Neuronal stem cell (in vitro differentiated cells): Measurements from ENCODE around the gene MAP3K4.
"Not testable (repeated sequence)": the region's sequence is repeated elsewhere in the genome, so short reads cannot be mapped to it uniquely, and the experiment has no call there.

Experiments used
- DNase-seq: peaks from one replicate; pipeline ENCODE4 v3.0.0-alpha.2; 2013; ENCODE audit warnings: low spot score
- H2AFZ ChIP-seq: one replicate; pipeline ENCODE4 v1.6.1; 2013; ENCODE audit warnings: mild to moderate bottlenecking, low read length, inconsistent platforms
- H2AK5ac ChIP-seq: 2 replicates; pipeline ENCODE4 v1.6.1; 2013; ENCODE audit warnings: low read depth, mild to moderate bottlenecking, inconsistent platforms, low read length, moderate library complexity, mixed read lengths
- H2BK120ac ChIP-seq: 2 replicates; pipeline ENCODE4 v1.6.1; 2013; ENCODE audit warnings: low read depth, mild to moderate bottlenecking, inconsistent platforms, low read length, moderate library complexity, mixed read lengths
- H2BK12ac ChIP-seq: one replicate; pipeline ENCODE4 v1.6.1; 2013; ENCODE audit warnings: low read length, inconsistent platforms
- H2BK15ac ChIP-seq: 2 replicates; pipeline ENCODE4 v1.6.1; 2013; ENCODE audit warnings: mild to moderate bottlenecking, low read length, inconsistent platforms, mixed read lengths
- H2BK5ac ChIP-seq: one replicate; pipeline ENCODE4 v1.6.1; 2013; ENCODE audit warnings: inconsistent platforms, mild to moderate bottlenecking, low read length, moderate library complexity
- H3K14ac ChIP-seq: one replicate; pipeline ENCODE4 v1.6.1; 2013; ENCODE audit warnings: low read length, inconsistent platforms
- H3K18ac ChIP-seq: 2 replicates; pipeline ENCODE4 v1.6.1; 2013; ENCODE audit warnings: low read length, inconsistent platforms
- H3K23ac ChIP-seq: 2 replicates; pipeline ENCODE4 v1.6.1; 2013; ENCODE audit warnings: low read depth, mild to moderate bottlenecking, mixed read lengths, low read length, inconsistent platforms; ENCODE audit not compliant: poor library complexity
- H3K27ac ChIP-seq: replicated peaks from 3 replicates; pipeline ENCODE4 v1.5.1; 2013; ENCODE audit warnings: low read length, inconsistent platforms
- H3K27me3 ChIP-seq, 3 experiments: 2 replicates each; pipeline ENCODE4 v1.6.1; 2013; ENCODE audit warnings: low read length in 3 of 3, mild to moderate bottlenecking in 2 of 3, inconsistent platforms in 1 of 3, low read depth in 1 of 3, mixed read lengths in 1 of 3, moderate library complexity in 1 of 3; ENCODE audit not compliant: control insufficient read depth in 3 of 3, insufficient read depth in 3 of 3
- H3K36me3 ChIP-seq, 2 donors: replicated peaks in 1 of 2; 2 replicates each; pipeline ENCODE4 v1.6.1; 2013; ENCODE audit warnings: low read length in 2 of 2; ENCODE audit not compliant: control insufficient read depth in 2 of 2, insufficient read depth in 2 of 2
- H3K4ac ChIP-seq: 2 replicates; pipeline ENCODE4 v1.6.1; 2013; ENCODE audit warnings: inconsistent platforms, mild to moderate bottlenecking, low read length, moderate library complexity
- H3K4me1 ChIP-seq, 2 donors: 1 replicate in 1 of 2; 2 replicates in 1 of 2; pipeline ENCODE4 v1.6.1; 2013; ENCODE audit warnings: low read length in 2 of 2, low read depth in 1 of 2; ENCODE audit not compliant: control insufficient read depth in 2 of 2, insufficient read depth in 1 of 2
- H3K4me2 ChIP-seq: one replicate; pipeline ENCODE4 v1.6.1; 2013; ENCODE audit warnings: mild to moderate bottlenecking, low read length, inconsistent platforms; ENCODE audit not compliant: insufficient read depth, poor library complexity, severe bottlenecking
- H3K4me3 ChIP-seq, 2 donors: 2 replicates each; pipeline ENCODE4 v1.5.1; 2013; ENCODE audit warnings: low read length in 2 of 2, mild to moderate bottlenecking in 2 of 2, inconsistent platforms in 1 of 2, moderate library complexity in 1 of 2
- H3K79me1 ChIP-seq: one replicate; pipeline ENCODE4 v1.6.1; 2013; ENCODE audit warnings: low read depth, mild to moderate bottlenecking, inconsistent platforms, low read length, moderate library complexity
- H3K9ac ChIP-seq: one replicate; pipeline ENCODE4 v1.6.1; 2013; ENCODE audit warnings: mild to moderate bottlenecking, low read depth, low read length, inconsistent platforms; ENCODE audit not compliant: poor library complexity
- H3K9me3 ChIP-seq, 2 donors: replicated peaks in 1 of 2; 2 replicates each; pipeline versions ENCODE3 to v1.6.1; 2013; ENCODE audit warnings: low read length in 2 of 2, mild to moderate bottlenecking in 2 of 2, inconsistent platforms in 1 of 2, low read depth in 1 of 2, mixed read lengths in 1 of 2, moderate library complexity in 1 of 2; ENCODE audit not compliant: control insufficient read depth in 2 of 2, insufficient read depth in 1 of 2
- H4K8ac ChIP-seq: one replicate; pipeline ENCODE4 v1.6.1; 2013; ENCODE audit warnings: low read depth, mild to moderate bottlenecking, inconsistent platforms, low read length, moderate library complexity
- H4K91ac ChIP-seq: one replicate; pipeline ENCODE4 v1.6.1; 2013; ENCODE audit warnings: low read length, low read depth, mild to moderate bottlenecking, inconsistent platforms; ENCODE audit not compliant: poor library complexity
- WGBS, 2 donors: extraction: QIAGEN DNeasy Blood & Tissue Kit; methylation state at CpG; one replicate each; pipeline ENCODE4 v1.1.7; 2013; ENCODE audit warnings: missing lambda C conversion rate in 2 of 2, mixed read lengths in 1 of 2; ENCODE audit not compliant: insufficient read length in 2 of 2, insufficient replicate concordance in 1 of 2; ENCODE audit errors: extremely low coverage in 2 of 2; 5-methylcytosine and 5-hydroxymethylcytosine counted together

Gene MAP3K4

DNA sequence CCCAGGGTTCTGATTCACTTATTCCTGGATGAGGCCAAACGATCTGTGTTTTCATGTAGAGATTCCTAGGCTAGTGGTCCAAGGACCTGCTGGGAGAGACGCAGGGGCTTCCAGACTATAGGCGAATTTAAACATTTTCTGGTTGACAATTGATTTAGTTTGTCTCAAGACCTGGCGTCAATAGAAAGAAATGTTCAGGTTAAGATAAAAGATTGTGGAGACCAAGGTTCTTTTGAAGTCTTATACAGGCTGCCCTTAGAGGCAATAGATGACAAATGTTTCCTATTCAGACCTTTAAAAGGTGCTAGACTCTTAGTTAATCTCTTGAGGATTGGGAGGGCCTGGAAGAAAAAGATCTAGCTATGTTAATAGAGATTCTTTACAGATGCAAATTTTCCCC, 15.6 kb upstream of the MAP3K4 start:
- no CpG with 5 or more reads among the region's 4 CpGs for WGBS, 2 donors

DNA sequence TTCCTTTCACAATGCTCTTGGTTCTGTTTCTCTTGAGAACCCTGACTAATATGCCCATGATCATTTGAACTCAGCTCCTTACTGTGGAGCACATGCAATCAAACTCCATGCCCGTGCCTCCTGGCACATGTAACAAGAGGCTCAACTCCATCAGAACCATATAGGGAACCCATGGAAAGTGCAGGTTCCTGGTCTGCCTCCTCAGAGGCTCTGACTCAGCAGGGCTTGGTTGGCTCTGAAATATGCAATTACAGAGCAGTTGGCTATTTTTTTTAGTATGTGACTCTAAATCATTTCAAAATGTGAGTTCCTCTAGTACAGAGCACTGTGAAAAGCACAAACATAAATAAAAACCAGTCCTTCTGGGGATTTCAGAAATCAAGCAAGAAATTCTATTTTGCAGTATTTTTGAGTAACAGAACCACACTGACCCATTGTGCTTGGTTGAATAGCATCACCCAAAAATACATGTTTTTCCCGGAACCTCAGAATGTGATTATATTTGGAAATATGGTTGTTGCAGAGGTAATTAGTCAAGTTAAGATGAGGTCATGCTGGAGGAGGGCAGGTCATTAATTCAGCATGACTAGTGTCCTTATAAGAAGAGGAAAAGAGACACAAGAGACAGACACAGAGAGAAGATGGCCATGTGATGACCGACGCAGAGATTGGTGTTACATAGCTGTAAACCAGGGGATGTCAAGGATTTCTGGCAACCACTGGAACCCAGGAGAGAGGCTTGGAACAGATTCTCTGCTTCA, 13.2 kb upstream of the MAP3K4 start:
- H3K4ac ChIP-seq, result no peak overlapping the region
- DNase-seq, result no peak
- H4K8ac ChIP-seq, result no peak overlapping the region
- no peak overlapping the region for H2AFZ ChIP-seq
- no peak overlapping the region for H2BK12ac ChIP-seq
- no peaks in the 10 kb centered on the region for H3K27me3 ChIP-seq
- no peak overlapping the region for H3K18ac ChIP-seq
- no peak overlapping the region for H2BK120ac ChIP-seq
- peaks cover 4% of the 10 kb centered on the region in 2 donors for H3K9me3 ChIP-seq
- no peak overlapping the region for H3K27ac ChIP-seq
- WGBS, 2 donors, result no CpG with 5 or more reads among the region's 4 CpGs
- H3K36me3 ChIP-seq, result no peaks in the 10 kb centered on the region
- no peak overlapping the region for H4K91ac ChIP-seq
- H3K4me1 ChIP-seq, result peaks cover 0 to 13% of the 10 kb centered on the region in 2 donors
- H3K14ac ChIP-seq, result no peak overlapping the region
- H2BK15ac ChIP-seq, result no peak overlapping the region
- H3K9ac ChIP-seq, result no peak overlapping the region
- no peak overlapping the region for H3K4me2 ChIP-seq
- no peak overlapping the region for H3K23ac ChIP-seq
- H2BK5ac ChIP-seq, result no peak overlapping the region
- H3K4me3 ChIP-seq, result no peak overlapping the region
- H3K79me1 ChIP-seq, result no peaks in the 10 kb centered on the region
- H2AK5ac ChIP-seq, result no peak overlapping the region

More for the DNA sequence above, 15.6 kb upstream of the MAP3K4 start:
- H4K91ac ChIP-seq, H2BK120ac ChIP-seq, H3K4ac ChIP-seq, H3K36me3 ChIP-seq, H3K18ac ChIP-seq, DNase-seq, H2BK15ac ChIP-seq, H3K23ac ChIP-seq, H3K4me3 ChIP-seq, H3K14ac ChIP-seq, H4K8ac ChIP-seq, H3K9ac ChIP-seq, H3K9me3 ChIP-seq, H2BK5ac ChIP-seq, H3K4me2 ChIP-seq, H3K79me1 ChIP-seq, H3K27ac ChIP-seq, H2AK5ac ChIP-seq, H2AFZ ChIP-seq, H3K27me3 ChIP-seq, H2BK12ac ChIP-seq: not testable (repeated sequence)
- peaks cover 0 to 13% of the 10 kb centered on the region in 2 donors for H3K4me1 ChIP-seq

DNA sequence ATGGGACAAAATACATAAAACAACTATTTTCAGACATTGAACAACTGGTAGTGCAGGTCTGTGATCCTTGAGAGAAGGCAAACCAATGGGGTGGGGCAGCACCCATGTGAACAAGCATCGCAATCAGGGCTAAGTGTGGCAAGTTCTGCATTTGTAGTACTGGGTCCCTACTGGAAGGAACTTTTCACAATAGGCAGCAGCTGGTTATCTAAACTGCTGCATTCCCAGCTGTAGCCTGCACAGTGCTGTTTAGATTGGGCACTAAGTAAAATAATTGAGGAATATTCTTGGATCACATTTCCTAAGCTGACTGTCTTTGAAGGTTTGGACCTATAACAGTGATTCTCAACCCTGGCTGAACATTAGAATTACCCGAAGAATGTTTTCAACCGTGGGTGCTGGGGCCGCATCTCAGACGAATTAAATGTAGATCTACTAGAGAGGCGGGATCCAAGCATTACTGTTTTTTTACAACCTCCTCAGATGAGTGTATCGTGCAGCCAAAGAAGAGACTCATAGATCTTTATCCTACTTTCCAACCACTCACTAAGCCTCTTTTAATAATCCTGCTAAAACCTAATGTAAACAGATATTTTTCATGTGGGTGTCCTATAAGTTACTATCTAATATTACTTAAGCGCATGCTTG, 12.4 kb upstream of the MAP3K4 start:
- Histone ChIP-seq H2BK5ac (no peak overlapping the region), H3K4me1 (peaks cover 0 to 9% of the 10 kb centered on the region in 2 donors), H4K91ac (no peak overlapping the region), H3K9ac (no peak overlapping the region), H3K27ac (no peak overlapping the region), H3K4ac (no peak overlapping the region), H3K4me2 (no peak overlapping the region), H3K23ac (no peak overlapping the region), H2BK12ac (no peak overlapping the region), H3K4me3 (no peak overlapping the region), H3K27me3 (no peaks in the 10 kb centered on the region), H4K8ac (no peak overlapping the region), H2AFZ (no peak overlapping the region), H3K36me3 (no peaks in the 10 kb centered on the region), H2AK5ac (no peak overlapping the region), H3K18ac (no peak overlapping the region), H2BK120ac (no peak overlapping the region), H3K9me3 (peaks cover 7 to 10% of the 10 kb centered on the region in 2 donors), H3K14ac (no peak overlapping the region), H2BK15ac (no peak overlapping the region), H3K79me1 (no peaks in the 10 kb centered on the region)
- no CpG with 5 or more reads among the region's 8 CpGs for WGBS, 2 donors
- DNase-seq, result no peak

DNA sequence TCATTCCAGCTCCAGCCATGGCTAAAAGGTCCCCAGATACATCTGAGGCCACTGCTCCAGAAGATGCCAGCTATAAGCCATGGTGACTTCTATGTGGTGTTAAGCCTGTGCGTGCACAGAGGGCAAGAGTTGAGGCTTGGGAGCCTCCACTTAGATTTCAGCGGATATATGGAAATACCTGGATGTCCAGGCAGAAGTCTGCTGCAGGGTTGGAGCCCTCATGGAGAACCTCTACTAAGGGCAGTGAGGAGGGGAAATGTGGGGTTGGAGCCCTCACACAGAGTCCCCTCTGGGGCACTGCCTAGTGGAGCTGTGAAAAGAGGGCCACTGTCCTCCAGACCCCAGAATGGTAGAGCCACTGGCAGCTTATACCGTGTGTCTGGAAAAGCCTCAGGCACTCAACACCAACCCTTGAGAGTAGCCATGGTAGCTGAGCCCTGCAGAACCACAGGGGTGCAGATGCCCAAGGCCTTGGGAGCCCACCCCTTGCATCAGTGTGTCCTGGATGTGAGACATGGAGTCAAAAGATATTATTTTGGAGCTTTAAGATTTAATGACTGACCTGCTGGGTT, 8.1 kb upstream of the MAP3K4 start:
- DNase-seq, H3K4ac ChIP-seq, H2BK120ac ChIP-seq, H4K8ac ChIP-seq, H3K36me3 ChIP-seq, H3K14ac ChIP-seq, H3K18ac ChIP-seq, H3K4me2 ChIP-seq, H2AFZ ChIP-seq, H2AK5ac ChIP-seq, H2BK5ac ChIP-seq, H3K27me3 ChIP-seq, H3K27ac ChIP-seq, H2BK15ac ChIP-seq, H3K9ac ChIP-seq, H3K4me3 ChIP-seq, H3K4me1 ChIP-seq, H2BK12ac ChIP-seq, H4K91ac ChIP-seq, H3K79me1 ChIP-seq, H3K23ac ChIP-seq: not testable (repeated sequence)
- no CpG with 5 or more reads among the region's 3 CpGs for WGBS, 2 donors
- H3K9me3 ChIP-seq, result peaks cover 9 to 18% of the 10 kb centered on the region in 2 donors
